Fibroblast of villous mesenchyme (primary cell): ENCODE results near the gene CCDC85B. TPM values are rescaled to one million over a fixed set of nuclear protein-coding genes. Genes with fewer than 3 reads are reported as not detected.

Experiments
- DNase-seq: peaks from one replicate; pipeline ENCODE4 v3.0.0-alpha.2; 2010; ENCODE audit warnings: low read depth
- H3K4me3 ChIP-seq: 2 replicates; pipeline ENCODE4 v1.5.1; 2011; ENCODE audit warnings: low read depth, mild to moderate bottlenecking, low read length
- CTCF ChIP-seq: IDR thresholded peaks from 2 replicates; pipeline ENCODE4 v1.5.1; 2012; ENCODE audit warnings: low read depth, mild to moderate bottlenecking, low read length; ENCODE audit not compliant: insufficient read depth
- total RNA-seq: library from RNA; depleted of rRNA; stranded (reverse); fragments of >200 nt; gene quantifications from 2 replicates; pipeline ENCODE4 v1.2.3, GENCODE V29; 2012

Gene CCDC85B
- total RNA-seq, 1 donor = 37.1 TPM

DNA sequence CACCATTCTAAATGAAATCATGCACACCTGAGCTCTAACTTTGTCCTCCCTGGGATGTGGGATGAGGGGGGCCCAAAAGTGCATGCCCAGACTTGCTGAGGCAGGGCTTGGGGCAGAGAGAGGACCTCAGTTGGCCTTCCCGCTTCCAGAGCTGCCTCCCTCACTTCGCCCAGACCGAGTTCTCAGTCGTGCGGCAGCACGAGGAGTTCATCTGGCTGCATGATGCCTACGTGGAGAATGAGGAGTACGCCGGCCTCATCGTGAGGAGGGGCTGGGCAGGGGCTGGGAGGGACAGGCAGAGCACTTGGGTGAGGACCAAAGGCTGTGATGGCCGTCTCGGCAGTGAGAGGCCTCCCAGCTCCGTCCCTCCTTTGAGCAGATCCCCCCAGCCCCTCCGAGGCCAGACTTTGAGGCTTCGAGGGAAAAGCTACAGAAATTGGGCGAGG, 40.7 kb upstream of the CCDC85B start:
- no peak overlapping the region for H3K4me3 ChIP-seq
- no peak for TF ChIP-seq CTCF
- DNase-seq = no peak

DNA sequence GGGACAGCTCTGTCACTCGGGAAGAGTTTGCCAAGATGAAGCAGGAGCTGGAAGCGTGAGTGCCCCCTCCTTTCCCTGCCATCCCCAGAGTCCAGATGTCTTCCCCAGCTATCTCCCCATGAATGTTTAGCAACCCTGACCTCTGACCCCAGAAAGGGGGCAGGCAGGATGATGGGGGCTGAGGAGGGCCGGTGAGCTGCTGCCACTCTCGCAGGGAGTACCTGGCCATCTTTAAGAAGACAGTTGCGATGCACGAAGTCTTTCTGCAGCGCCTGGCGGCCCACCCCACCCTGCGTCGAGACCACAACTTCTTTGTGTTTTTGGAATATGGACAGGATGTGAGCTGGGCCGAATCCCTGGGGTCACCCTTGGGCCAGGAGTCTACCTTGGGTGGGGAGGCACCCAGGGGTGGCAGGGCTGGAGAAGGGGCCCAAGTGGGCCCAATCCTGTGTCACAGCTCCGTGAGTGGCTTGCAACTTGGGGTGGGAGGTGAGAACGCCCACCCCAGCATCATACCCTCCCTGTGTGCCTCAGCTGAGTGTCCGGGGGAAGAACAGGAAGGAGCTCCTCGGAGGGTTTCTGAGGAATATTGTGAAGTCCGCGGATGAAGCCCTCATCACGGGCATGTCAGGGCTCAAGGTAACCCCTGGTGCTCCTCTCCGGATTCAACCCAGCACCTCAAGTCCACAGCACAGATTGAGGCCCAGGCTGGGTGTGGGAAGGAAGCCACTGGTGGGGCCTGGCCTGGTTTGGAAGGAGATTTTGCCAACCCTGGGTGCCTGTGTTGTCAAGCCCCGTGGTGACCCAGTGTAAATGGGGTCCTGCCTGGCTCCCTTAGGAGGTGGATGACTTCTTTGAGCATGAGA, 40.0 kb upstream of the CCDC85B start:
- no peak for DNase-seq
- no peak for TF ChIP-seq CTCF
- H3K4me3 ChIP-seq = no peak overlapping the region

DNA sequence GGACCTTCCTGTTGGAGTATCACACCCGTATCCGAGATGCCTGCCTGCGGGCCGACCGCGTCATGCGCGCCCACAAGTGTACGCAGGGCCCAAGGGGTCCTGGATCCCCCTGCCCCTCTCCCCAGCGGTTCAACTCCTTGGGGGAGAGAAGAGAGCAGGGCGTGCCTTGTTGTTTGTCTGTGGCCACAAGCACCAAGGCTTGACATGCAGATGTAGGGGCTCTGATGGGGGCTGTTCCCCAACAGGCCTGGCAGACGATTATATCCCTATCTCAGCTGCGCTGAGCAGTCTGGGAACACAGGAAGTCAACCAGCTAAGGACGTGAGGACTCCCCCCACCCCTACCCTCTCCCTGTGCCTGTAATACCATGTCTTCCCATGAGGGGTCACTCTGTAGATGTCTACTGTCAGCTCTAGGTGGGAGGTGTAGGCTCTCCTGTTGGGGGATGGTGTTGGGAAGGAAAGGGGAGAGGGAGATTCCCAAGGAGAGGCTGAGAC, 39.3 kb upstream of the CCDC85B start:
- DNase-seq = no peak
- H3K4me3 ChIP-seq = no peak overlapping the region
- TF ChIP-seq CTCF = peak; percentile 53

DNA sequence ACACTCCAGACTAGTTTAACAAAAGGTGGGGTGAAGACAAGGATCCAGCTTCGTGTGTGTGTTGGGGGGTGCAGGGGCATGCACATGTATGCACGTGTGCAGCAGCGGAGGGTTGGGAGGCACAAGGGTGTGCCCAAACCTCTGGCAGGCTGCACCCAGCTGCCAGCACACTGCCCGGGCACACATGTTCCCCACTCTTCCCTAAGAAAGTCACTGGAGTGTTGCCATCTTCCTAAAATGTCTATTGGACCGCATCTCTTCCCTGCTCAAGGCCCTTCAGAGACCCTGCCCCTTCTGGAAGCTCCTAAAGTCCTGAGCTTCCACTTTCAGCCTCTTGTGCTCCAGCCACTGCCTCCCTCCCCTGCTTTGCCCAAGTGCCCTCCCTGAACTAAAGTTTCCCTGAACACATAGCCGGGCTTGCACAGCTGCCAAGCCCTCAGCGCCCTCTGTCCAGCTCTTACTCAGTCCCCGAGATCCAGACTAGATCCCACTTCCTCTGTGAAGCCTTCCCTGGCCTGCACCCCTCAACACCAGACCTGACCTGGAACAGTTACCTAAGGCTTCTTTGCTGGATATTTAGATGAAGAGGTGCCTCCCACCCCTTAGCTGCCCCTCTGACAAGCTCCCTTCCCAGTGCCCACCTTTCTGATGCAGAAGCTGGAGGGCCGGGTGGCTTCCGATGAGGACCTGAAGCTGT, 38.5 kb upstream of the CCDC85B start:
- no peak for DNase-seq
- no peak overlapping the region for H3K4me3 ChIP-seq
- no peak for TF ChIP-seq CTCF

GRCh38 chr11:65852508-65853245, 37.8 kb upstream of the CCDC85B start:
- H3K4me3 ChIP-seq = no peak overlapping the region
- TF ChIP-seq CTCF = no peak
- DNase-seq = no peak

DNA sequence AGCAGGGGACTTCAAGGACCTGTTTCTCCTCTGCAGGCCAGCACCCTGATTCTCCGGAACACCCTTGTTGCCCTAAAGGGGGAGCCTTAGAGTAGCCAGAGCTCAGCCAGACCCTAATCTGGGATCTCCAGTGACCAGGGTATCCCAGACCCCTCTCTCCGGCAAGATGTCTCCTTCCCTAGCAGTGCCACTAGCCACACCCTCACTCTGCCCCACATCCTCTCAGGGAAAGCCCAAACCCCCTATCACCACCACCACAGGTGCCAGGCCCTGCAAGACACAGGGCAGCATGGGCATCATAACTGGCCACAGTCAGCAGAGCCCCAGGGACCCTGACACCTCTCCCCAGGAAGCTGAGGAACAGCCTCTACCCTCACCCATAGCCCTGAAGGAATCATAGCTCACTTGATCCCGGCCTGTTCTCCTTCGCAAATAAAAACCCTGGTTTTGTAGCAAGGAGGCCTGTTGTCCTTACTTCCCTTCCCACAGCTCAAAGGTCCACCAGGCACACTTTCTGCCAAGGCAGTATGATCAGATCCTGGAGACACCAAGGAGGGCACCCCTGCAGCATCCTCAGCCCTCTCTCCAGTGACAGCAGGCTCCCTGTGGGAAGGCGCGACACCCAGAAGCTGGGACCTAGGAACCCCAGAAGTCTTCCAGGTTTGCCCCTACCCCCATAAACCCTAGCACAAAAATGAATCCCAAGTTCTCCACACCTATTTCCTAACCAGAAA, 37.1 kb upstream of the CCDC85B start:
- no peak for DNase-seq
- TF ChIP-seq CTCF = peak; percentile 11
- H3K4me3 ChIP-seq = no peak overlapping the region
